Lower leg skin (tissue), 4 donors: ENCODE results near the gene SORT1. TPM values are rescaled to one million over a fixed set of nuclear protein-coding genes. Genes with fewer than 3 reads are reported as not detected.

Experiments
- DNase-seq, 2 donors: peaks; one replicate each; pipeline ENCODE4 v3.0.0-alpha.2; 2019; ENCODE audit warnings: low spot score in 2 of 2
- H3K4me3 ChIP-seq: fragments of 200-600 bp; sonication (generic); 2 replicates; pipeline ENCODE4 v1.5.1; 2017; ENCODE audit warnings: mild to moderate bottlenecking, low read depth; ENCODE audit not compliant: poor library complexity, severe bottlenecking
- POLR2A ChIP-seq, 2 donors: fragments of 450-650 bp; IDR thresholded peaks; one replicate each; pipeline ENCODE4 v1.6.1; 2016 to 2017; ENCODE audit warnings: antibody characterized with exemption in 2 of 2, mild to moderate bottlenecking in 1 of 2, moderate library complexity in 1 of 2
- WGBS, 2 donors: methylation state at CpG; one replicate each; pipeline ENCODE4 v1.1.5; 2018; 5-methylcytosine and 5-hydroxymethylcytosine counted together
- intact Hi-C: fragments of 100-400 bp; cut with DNase I; formaldehyde crosslinking; loops from one replicate; pipeline ENCODE4 v1.15.0; 2023; ENCODE audit warnings: low total_unique reads
- total RNA-seq, 4 donors: library from RNA; depleted of rRNA; stranded (reverse); fragments of >200 nt; gene quantifications; one replicate each; pipeline ENCODE4 v1.1.0, GENCODE V29; 2016
- TF ChIP-seq, protein P1 (sequence below), 3 donors: fragments of 450-650 bp; IDR thresholded peaks; one replicate each; pipeline ENCODE4 v1.5.1; 2016; ENCODE audit warnings: antibody characterized with exemption in 3 of 3, mild to moderate bottlenecking in 3 of 3, moderate library complexity in 2 of 3

The SORT1 gene
- total RNA-seq, 4 donors from 2014 or later = 29.8 to 53.1 (median 39.5) TPM

DNA sequence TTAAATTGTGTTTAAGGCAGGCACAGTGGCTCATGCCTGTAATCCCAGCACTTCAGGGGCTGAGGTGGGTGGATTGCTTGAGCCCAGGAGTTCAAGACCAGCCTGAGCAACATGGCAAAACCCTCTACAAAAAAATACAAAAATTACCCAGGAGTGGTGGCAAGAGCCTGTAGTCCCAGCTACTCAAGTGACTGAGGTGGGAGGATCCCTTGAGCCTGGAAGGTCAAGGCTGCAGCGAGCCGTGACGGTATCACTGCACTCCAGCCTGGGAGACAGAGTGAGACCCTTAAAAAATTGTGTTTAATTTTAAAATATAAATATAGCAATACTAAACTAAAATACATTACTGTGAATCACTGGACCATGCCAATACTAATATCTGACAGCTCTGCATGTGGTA is 42.8 kb downstream of the SORT1 start:
- WGBS, 2 donors = 90 to 99% methylated on average over 3 of the region's 3 CpGs
- H3K4me3 ChIP-seq = no peak overlapping the region
- intact Hi-C loops = no loop called here
- no peak for TF ChIP-seq POLR2A (IDR thresholded peaks at IDR 0.05)
- TF ChIP-seq, protein P1, sequence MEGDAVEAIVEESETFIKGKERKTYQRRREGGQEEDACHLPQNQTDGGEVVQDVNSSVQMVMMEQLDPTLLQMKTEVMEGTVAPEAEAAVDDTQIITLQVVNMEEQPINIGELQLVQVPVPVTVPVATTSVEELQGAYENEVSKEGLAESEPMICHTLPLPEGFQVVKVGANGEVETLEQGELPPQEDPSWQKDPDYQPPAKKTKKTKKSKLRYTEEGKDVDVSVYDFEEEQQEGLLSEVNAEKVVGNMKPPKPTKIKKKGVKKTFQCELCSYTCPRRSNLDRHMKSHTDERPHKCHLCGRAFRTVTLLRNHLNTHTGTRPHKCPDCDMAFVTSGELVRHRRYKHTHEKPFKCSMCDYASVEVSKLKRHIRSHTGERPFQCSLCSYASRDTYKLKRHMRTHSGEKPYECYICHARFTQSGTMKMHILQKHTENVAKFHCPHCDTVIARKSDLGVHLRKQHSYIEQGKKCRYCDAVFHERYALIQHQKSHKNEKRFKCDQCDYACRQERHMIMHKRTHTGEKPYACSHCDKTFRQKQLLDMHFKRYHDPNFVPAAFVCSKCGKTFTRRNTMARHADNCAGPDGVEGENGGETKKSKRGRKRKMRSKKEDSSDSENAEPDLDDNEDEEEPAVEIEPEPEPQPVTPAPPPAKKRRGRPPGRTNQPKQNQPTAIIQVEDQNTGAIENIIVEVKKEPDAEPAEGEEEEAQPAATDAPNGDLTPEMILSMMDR (IDR thresholded peaks at IDR 0.05) = no peak
- DNase-seq = no peak

DNA sequence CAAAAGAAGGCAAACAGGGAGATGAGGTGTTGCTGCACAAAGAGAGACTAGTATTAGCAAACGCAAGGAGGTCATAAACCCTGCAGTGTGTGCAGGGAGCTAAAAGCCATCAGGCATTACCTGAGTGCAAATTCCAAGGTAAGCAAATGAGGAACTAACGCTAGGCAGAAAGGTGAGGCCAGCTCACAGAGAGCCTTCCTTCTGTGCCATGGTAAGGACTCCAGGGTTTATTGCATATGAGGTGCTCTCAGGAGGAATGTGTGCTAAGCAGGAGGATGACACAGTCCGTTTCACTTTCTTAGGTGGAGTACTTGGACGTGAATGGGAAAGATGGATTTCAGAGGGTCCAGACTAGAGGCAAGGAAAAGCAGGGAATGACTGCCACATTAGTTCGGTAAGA is 46.3 kb downstream of the SORT1 start:
- H3K4me3 ChIP-seq = no peak overlapping the region
- intact Hi-C loops = no loop called here
- DNase-seq = no peak
- 64 to 69% methylated on average over 5 of the region's 5 CpGs for WGBS, 2 donors
- TF ChIP-seq, protein P1 (IDR thresholded peaks at IDR 0.05) = no peak
- no peak for TF ChIP-seq POLR2A (IDR thresholded peaks at IDR 0.05)

DNA sequence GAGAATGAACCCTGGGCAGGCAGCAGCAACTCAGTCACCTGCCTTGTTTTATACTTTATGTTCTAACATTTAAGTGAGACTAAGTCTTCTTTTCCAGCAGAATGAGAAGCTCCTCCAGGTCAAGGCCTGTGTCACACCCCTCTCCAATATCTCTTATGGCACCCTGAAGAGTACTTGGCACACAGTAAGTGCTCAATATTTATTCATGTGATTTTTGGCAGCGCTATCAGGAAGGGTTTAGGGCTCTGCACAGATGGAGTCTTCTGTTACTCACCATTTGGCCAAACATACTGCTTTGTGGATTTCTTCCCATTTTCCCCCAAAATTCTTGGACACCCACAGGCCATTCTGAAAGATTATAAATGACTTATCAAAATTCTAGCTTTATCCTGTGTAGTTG is 47.1 kb downstream of the SORT1 start:
- DNase-seq = no peak
- no peak for TF ChIP-seq POLR2A (IDR thresholded peaks at IDR 0.05)
- TF ChIP-seq, protein P1 (IDR thresholded peaks at IDR 0.05) = no peak
- H3K4me3 ChIP-seq = no peak overlapping the region
- intact Hi-C loops = no loop called here
- WGBS, 2 donors = 89 to 100% methylated on average over 1 of the region's 1 CpG

DNA sequence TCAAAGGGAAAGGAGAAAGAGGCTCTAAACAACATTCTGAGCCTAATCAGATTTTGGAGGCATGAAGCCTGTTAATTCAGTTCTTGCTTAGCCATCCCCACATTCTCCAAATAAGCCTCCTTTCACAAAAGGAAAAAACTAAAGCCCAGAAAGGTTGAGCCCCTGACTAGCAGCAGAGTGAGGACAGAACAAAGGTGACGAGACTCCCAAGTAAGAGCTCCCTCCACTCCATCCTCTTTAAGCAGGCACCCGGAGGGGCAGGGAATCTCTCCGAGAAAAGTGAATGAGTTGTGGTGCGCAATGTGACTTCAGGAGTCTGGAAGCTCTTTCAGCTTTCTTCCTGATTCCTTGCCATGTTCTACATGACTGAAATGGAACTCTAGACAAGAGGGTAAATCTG is 47.5 kb downstream of the SORT1 start:
- H3K4me3 ChIP-seq = no peak overlapping the region
- WGBS, 2 donors = 93% methylated on average over 4 of the region's 4 CpGs
- intact Hi-C loops = no loop called here
- no peak for TF ChIP-seq POLR2A (IDR thresholded peaks at IDR 0.05)
- TF ChIP-seq, protein P1 (IDR thresholded peaks at IDR 0.05) = no peak
- DNase-seq = no peak

DNA sequence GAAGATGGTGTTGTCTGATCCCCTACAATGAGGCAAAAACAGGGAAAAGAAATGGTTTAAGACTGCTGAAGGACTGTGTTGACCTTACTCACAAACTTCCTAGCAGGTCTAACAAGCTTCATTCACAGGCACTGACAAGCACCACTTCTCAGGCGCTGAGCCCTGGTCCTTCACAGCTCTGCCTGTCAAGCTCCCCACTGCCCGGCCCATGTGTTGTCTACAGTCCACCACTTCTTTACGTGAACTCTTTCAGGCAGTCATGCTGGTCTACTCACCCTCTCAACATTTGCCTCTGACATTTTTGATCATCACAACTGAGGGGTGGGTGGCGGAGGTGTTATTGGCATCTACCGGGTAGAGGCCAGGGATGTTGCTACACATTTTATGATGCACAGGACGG is 50.2 kb downstream of the SORT1 start:
- no peak overlapping the region for H3K4me3 ChIP-seq
- TF ChIP-seq, protein P1 (IDR thresholded peaks at IDR 0.05) = no peak
- no peak for TF ChIP-seq POLR2A (IDR thresholded peaks at IDR 0.05)
- 90 to 95% methylated on average over 6 of the region's 6 CpGs for WGBS, 2 donors
- no peak for DNase-seq
- intact Hi-C loops = no loop called here
